Spleen (tissue), 7 donors: Measurements from ENCODE around the gene MAIP1.

Source experiments
- POLR2A ChIP-seq, 3 donors: fragments of 450-650 bp; IDR thresholded peaks; one replicate each; pipeline ENCODE4 v1.5.1; 2017; ENCODE audit warnings: antibody characterized with exemption in 3 of 3, mild to moderate bottlenecking in 1 of 3
- POLR2AphosphoS5 ChIP-seq, 3 donors: sonication (generic); formaldehyde crosslinking; IDR thresholded peaks; one replicate each; pipeline ENCODE4 v1.5.1; 2017; ENCODE audit warnings: antibody characterized with exemption in 3 of 3
- TF ChIP-seq, protein P1 (sequence below), 11 experiments: fragments of 200-600 bp in 7 of 11; fragments of 450-650 bp in 4 of 11; sonication (generic) in 4 of 11; IDR thresholded peaks in 8 of 11; conservative IDR thresholded peaks in 3 of 11; 1 replicate in 7 of 11; 2 replicates in 4 of 11; pipeline versions ENCODE4 v1.4.0 to v1.8.0; 2016 to 2021; ENCODE audit warnings: antibody characterized with exemption in 11 of 11, inconsistent platforms in 4 of 11, mild to moderate bottlenecking in 1 of 11
- donor health status: DM: no; HTN: no; CAD: no; lungs with moderate emphysema.
- donor health status: DM: no; HTN: no; CAD: no.
- donor health status: DM: no; HTN: no; CAD: no.

DNA sequence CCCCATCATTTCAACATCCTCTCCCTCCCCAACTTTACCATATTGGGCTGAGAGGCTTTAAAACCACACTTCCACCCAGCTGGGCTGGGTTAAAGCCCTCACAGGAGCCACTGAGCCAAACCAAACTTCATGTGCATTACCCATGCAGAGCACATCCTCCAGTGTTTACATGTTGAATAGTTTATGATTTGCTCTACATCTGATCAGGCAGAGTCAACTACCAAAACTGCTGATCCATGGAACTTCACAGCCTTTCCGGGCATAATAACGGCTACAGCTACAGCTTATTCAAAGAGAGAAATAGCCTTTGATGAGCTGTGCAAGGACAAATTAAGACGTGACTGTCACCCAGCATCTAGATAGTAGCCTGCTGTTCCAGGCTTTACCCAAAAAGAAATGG is 39.0 kb downstream of the MAIP1 start:
- TF ChIP-seq, protein P1, sequence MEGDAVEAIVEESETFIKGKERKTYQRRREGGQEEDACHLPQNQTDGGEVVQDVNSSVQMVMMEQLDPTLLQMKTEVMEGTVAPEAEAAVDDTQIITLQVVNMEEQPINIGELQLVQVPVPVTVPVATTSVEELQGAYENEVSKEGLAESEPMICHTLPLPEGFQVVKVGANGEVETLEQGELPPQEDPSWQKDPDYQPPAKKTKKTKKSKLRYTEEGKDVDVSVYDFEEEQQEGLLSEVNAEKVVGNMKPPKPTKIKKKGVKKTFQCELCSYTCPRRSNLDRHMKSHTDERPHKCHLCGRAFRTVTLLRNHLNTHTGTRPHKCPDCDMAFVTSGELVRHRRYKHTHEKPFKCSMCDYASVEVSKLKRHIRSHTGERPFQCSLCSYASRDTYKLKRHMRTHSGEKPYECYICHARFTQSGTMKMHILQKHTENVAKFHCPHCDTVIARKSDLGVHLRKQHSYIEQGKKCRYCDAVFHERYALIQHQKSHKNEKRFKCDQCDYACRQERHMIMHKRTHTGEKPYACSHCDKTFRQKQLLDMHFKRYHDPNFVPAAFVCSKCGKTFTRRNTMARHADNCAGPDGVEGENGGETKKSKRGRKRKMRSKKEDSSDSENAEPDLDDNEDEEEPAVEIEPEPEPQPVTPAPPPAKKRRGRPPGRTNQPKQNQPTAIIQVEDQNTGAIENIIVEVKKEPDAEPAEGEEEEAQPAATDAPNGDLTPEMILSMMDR (IDR thresholded peaks at IDR 0.05 in 8 of 11, conservative IDR thresholded peaks at IDR 0.05 in 3 of 11), result no peak
- no peak for TF ChIP-seq POLR2A (IDR thresholded peaks at IDR 0.05)
- no peak for TF ChIP-seq POLR2AphosphoS5 (IDR thresholded peaks at IDR 0.05)
